Stimulated activated CD4-positive, alpha-beta T cell treated with anti-CD3 and anti-CD28 coated beads, Interleukin-4, amount 100 ng/mL, for 4 hours (primary cell): Measurements from ENCODE around the gene PREX1.

Experiments
- DNase-seq, 2 experiments: peaks; one replicate each; pipeline ENCODE4 v3.0.0-alpha.2; 2020

Gene PREX1

GRCh38 chr20:48649868-48650267 lies 177.9 kb downstream of the PREX1 start:
- DNase-seq = no peak

- DNase-seq = no peak
Observed at GRCh38 chr20:48649104-48649626, 178.6 kb downstream of the PREX1 start.

GRCh38 chr20:48648482-48649051 lies 179.2 kb downstream of the PREX1 start:
- DNase-seq = no peak

- no peak for DNase-seq
Observed at GRCh38 chr20:48647858-48648257, 179.9 kb downstream of the PREX1 start.

GRCh38 chr20:48645666-48646065 lies 182.1 kb downstream of the PREX1 start:
- DNase-seq = no peak

- no peak for DNase-seq
Observed at GRCh38 chr20:48644286-48644828, 183.4 kb downstream of the PREX1 start.

- no peak for DNase-seq
Observed at GRCh38 chr20:48642105-48642880, 185.5 kb downstream of the PREX1 start.

GRCh38 chr20:48640871-48641270 lies 186.9 kb downstream of the PREX1 start:
- no peak for DNase-seq

- no peak for DNase-seq
Observed at GRCh38 chr20:48639899-48640298, 187.9 kb downstream of the PREX1 start.

- DNase-seq = no peak
Observed at GRCh38 chr20:48638546-48638945, 189.3 kb downstream of the PREX1 start.

- DNase-seq = no peak
Observed at GRCh38 chr20:48637461-48637860, 190.3 kb downstream of the PREX1 start.

GRCh38 chr20:48636301-48636700 lies 191.5 kb downstream of the PREX1 start:
- DNase-seq = no peak

GRCh38 chr20:48635791-48636267 lies 192.0 kb downstream of the PREX1 start:
- peak; percentile 28 to 65 for DNase-seq

GRCh38 chr20:48635361-48635760 lies 192.4 kb downstream of the PREX1 start:
- no peak for DNase-seq

- no peak for DNase-seq
Observed at GRCh38 chr20:48634641-48635040, 193.2 kb downstream of the PREX1 start.

GRCh38 chr20:48633620-48634257 lies 194.1 kb downstream of the PREX1 start:
- no peak for DNase-seq

GRCh38 chr20:48632825-48633619 lies 194.8 kb downstream of the PREX1 start:
- DNase-seq = no peak

GRCh38 chr20:48632017-48632824 lies 195.6 kb downstream of the PREX1 start:
- DNase-seq = no peak

GRCh38 chr20:48631114-48632016 lies 196.4 kb downstream of the PREX1 start:
- DNase-seq = no peak

- DNase-seq = no peak
Observed at GRCh38 chr20:48630342-48631075, 197.3 kb downstream of the PREX1 start.
